NOMO-1 treated with DMSO at 0.1 percent for 48 hours (cell line): ENCODE measurements around the gene IQCF6.
A peak's percentile ranks its signal among the peaks of the same experiment; 100 is the strongest.
"Not testable (repeated sequence)": the region's sequence is repeated elsewhere in the genome, so short reads cannot be mapped to it uniquely, and the experiment has no call there.

Source experiments
- DNase-seq: peaks from one replicate; lab custom pipeline; 2025; ENCODE audit not compliant: unreplicated experiment; lab: John Stamatoyannopoulos, UW

Gene IQCF6

DNA sequence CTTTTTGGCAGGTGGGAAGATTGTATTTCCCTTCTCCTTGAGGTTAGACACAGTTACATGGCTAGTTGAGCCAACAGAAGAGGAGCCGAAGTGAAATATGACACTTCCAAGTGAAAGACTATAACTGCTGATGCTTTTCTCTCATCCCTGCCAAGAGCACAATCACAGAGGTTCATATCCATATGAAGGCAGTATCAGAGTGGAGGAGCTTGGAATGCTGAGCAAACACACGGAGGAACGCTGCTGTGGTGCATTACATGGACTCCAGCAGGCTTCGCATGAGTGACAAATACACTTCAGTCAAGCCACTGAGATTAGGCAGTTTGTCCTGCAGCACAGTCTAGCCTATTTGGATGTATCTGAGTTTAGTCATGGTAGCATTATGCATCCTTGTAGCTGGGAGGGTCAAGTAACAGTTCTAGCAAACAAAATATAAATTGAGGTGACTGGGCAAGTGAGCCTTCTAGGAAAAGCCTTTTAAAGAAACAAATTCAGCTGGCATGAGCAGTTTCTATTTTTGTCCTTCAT, 5.4 kb downstream of the IQCF6 start:
- no peak for DNase-seq

DNA sequence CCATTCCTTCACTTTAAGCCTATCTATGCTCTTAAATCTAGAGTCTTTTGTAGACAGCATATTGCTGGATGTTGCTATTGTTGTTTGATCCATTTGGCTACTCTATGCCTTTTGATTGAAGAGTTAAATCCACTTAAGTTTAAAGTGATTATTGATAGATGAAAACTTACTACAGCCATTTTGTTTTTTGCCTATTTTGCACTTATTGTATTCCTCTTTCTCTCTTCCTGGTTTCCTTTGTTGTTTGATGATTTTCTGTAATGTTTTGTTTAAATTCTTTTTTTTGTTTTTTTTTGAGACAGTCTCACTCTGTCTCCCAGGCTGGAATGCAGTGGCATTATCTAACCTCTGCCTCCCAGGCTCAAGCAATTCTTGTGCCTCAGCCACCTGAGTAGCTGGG, 19.8 kb downstream of the IQCF6 start:
- no peak for DNase-seq

GRCh38 chr3:51753763-51754750, 25.0 kb downstream of the IQCF6 start:
- not testable (repeated sequence) for DNase-seq

GRCh38 chr3:51751287-51751686, 27.8 kb downstream of the IQCF6 start:
- no peak for DNase-seq

GRCh38 chr3:51750878-51751277, 28.2 kb downstream of the IQCF6 start:
- DNase-seq: no peak

GRCh38 chr3:51748327-51748726, 30.7 kb downstream of the IQCF6 start:
- no peak for DNase-seq

DNA sequence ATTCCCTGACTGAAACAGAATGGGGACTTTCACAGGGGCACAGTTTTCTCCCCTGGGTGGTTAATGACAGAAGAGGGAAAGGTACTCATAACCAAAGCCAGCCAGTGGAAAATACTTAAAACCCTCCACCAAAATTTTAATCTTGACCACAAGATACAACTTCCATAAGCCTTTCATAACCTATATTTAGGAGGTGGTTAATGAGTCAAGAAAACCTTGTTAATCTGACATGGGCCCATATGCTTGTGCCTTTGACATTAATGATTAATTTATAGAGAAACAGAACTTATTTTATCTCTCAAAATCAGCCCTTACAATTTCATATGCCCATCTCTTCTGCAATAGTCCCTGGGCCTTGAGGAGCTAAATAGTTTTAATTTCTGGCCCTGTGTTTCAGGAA, 31.2 kb downstream of the IQCF6 start:
- no peak for DNase-seq

GRCh38 chr3:51742978-51743377, 36.1 kb downstream of the IQCF6 start:
- peak; percentile 85 for DNase-seq

GRCh38 chr3:51742320-51742719, 36.7 kb downstream of the IQCF6 start:
- DNase-seq: not testable (repeated sequence)

GRCh38 chr3:51739110-51739509, 39.9 kb downstream of the IQCF6 start:
- peak; percentile 38 for DNase-seq

DNA sequence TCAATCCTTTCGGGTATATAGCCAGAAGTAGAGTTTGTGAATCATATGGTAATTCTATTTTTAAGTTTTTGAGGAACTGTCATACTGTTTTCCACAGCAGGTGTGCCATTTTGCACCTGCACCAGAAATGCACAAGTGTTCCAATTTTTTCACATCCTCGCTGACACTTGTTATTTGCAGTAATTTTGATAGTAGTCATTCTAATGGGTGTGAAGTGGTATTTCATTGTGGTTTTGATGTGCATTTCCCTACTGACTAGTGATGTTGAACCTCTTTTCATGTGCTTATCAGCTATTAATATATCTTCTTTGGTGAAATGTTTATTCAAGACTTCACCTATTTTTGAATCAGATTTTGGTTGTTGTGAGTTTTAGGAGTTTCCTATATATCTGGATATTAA, 43.1 kb downstream of the IQCF6 start:
- no peak for DNase-seq

DNA sequence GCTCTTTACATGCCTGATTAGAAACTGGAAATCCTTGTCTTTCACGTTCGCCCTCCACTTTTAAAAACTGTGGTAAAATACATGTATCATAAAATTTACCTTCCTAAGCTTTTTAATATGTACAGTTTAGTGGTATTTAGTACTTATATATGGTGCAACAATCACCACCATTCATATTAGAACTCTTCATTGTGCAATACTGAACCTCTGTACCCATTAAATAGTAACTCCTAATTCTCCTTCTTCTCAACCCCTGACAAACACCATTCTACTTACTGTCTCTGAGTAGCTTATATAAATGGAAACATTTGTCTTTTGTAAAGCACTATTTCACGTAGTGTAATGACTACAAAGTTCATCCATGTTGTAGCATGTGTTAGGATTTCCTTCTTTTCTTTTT, 44.0 kb downstream of the IQCF6 start:
- DNase-seq: peak; percentile 55

DNA sequence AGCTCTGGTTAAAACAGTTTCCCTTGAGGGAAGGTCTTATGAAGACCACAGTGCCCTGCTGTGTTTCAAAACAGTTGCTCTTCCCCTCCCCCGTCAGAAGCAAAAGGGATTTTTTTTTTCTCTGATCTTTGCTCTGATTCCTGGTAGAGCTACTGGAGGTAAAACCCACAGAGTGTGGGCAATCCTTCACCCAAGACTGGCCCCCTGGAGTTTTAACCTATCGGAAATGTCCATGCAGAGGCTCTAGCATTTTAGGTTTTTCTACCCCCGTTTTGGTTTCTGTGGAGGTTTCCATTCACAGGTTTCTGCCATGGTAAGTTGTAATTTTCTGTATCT, 44.5 kb downstream of the IQCF6 start:
- DNase-seq: no peak

- DNase-seq: no peak
Measured at GRCh38 chr3:51733859-51734571, 45.0 kb downstream of the IQCF6 start.

GRCh38 chr3:51729042-51729633, 49.9 kb downstream of the IQCF6 start:
- DNase-seq: no peak
